GM18511 (cell line): ENCODE data around the gene LOXL3.
A peak's percentile ranks its signal among the peaks of the same experiment; 100 is the strongest.

Experiments used
- ATAC-seq: cut with Tn5 transposase; IDR thresholded peaks from one replicate; pipeline ENCODE4 v1.9.1; 2021; ENCODE audit warnings: mild to moderate bottlenecking, moderate library complexity; ENCODE audit not compliant: unreplicated experiment

Gene LOXL3, protein sequence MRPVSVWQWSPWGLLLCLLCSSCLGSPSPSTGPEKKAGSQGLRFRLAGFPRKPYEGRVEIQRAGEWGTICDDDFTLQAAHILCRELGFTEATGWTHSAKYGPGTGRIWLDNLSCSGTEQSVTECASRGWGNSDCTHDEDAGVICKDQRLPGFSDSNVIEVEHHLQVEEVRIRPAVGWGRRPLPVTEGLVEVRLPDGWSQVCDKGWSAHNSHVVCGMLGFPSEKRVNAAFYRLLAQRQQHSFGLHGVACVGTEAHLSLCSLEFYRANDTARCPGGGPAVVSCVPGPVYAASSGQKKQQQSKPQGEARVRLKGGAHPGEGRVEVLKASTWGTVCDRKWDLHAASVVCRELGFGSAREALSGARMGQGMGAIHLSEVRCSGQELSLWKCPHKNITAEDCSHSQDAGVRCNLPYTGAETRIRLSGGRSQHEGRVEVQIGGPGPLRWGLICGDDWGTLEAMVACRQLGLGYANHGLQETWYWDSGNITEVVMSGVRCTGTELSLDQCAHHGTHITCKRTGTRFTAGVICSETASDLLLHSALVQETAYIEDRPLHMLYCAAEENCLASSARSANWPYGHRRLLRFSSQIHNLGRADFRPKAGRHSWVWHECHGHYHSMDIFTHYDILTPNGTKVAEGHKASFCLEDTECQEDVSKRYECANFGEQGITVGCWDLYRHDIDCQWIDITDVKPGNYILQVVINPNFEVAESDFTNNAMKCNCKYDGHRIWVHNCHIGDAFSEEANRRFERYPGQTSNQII

DNA sequence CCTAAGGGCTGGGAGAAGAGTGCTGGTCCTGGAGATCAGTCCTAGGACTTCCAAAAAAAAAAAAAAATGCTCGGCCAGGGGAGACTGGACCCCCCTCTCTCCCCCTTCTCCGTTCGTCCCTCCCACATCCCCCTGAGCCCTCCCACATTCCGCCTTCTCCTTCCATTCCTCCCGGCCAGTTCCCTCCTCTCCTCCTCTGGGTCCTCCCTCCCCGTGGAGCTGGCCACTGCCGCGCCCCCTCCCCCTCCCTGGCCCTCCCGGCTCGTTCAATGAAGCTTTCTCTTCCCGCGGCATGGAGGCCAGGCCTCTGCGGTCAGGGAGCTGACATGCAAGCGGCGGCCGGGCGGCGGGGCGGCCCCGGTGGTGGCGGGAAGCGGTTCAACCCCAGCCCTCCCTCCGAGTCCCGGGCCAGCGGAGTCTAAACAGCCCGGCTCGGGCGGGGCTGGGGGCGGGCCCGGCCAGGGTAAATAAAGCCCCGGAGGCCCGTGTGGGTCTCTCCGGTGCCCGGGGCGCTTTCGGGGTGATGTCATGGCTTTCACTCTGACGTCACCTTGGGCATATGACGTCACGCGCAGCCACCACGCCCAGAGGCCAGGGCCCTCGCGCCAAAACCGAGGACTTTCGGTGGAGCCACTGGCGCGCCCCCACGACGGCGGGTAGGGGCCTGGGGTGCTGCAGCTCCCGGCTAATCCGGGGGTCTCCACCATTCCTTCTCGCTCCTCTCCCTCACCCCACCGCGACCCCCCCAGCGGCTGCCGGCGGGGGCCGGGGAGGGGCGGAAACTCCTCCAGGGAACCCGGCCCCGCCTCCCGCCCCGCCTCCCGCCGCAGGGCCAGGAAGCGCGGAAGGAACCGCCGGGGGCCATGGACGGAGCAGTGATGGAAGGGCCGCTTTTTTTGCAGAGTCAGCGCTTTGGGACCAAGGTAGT lies at the start of gene LOXL3, which contains the start of gene DOK1:
TSS of gene LOXL3 (minus strand) at position 51 of the 928 bp plus-strand sequence. CDS start 1,308 bp downstream, outside the sequence.
TSS of gene DOK1 (plus strand) at position 829 of the 928 bp plus-strand sequence. CDS start at position 864, 35 bp downstream.
- ATAC-seq, result peak; percentile 70

DNA sequence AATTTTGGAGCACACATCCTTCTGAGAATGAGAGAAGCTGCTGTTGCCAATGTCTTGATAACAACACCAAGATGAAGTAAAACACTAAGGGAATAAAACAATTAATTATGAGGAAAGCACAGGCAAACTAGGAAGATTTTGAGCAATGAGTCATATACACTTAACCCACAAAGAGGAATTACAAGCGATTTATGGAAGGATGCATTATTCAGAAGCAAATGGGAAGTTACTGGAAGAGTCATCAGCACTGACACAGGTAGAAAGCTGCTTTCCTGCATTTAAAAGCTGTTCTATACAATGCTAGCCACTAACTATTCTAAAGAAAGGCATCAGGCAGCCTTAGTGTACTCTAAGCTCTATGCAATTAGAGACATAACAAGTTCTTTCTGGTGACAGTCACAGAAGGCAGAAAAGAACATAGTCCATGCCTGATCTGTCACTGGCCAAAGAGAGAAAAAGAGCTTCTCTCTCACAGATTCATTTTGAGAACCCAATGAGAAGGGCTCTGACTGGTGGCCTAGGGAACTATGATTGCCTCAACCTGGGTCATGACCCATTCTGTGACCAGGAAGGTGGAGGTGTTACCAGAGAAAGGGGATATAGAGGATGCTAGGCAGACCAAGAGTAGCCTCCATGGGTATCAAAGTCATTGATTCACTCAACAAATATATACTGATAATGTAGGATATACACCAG lies 49.0 kb upstream of the LOXL3 start:
- no peak for ATAC-seq

DNA sequence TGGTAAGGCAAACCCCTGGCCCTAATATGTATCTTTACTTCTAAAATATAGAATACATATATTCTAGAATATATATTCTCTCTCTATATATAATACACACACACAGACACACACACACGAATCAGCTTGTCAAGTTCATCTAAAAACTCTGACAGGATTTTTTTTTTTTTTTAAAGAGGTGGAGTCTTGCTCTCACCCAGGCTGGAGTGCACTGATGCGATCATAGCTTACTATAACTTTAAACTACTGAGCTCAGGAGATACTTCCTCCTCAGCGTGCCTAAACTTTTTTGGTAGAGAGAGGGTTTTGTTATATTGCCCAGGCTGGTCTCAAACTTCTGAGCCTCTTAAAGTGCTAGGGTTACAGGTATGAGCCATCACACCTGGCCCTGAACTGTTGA lies 45.9 kb upstream of the LOXL3 start:
- no peak for ATAC-seq

DNA sequence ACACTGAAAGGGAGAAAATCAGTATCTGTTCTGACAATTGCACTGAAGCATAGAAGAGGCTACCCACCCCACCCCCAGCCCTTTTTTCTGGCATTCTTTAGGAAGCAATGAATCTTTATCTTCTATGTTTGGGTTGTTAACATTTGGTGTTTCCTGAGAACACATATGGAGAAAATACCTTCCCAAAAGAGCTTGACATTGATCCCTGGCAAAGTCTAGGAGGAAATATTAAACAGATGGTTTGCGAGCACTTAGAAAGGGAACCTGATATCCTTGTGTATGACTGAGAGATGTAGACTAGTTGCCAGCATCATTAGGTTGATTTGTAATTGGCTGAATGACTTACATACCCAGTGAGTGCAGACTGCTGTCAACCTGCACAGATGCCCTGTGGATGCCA lies 43.7 kb upstream of the LOXL3 start:
- no peak for ATAC-seq

DNA sequence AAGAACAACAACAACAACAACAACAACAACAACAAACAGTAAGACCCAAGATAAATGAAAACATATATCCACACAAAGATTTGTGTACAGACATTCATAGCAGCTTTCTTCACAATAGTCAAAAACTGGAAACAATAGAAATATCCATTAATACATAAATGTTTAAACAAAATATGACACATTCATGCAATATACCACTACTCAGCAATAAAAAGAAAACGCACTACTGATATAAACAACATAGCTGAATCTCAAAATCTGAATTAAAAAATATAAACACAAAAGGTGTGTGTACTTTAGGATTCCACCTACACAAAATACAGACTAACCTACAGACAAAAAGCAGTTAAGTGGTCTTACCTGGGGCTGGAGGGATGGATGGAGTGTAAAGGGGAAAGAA lies 42.8 kb upstream of the LOXL3 start:
- ATAC-seq, result no peak

DNA sequence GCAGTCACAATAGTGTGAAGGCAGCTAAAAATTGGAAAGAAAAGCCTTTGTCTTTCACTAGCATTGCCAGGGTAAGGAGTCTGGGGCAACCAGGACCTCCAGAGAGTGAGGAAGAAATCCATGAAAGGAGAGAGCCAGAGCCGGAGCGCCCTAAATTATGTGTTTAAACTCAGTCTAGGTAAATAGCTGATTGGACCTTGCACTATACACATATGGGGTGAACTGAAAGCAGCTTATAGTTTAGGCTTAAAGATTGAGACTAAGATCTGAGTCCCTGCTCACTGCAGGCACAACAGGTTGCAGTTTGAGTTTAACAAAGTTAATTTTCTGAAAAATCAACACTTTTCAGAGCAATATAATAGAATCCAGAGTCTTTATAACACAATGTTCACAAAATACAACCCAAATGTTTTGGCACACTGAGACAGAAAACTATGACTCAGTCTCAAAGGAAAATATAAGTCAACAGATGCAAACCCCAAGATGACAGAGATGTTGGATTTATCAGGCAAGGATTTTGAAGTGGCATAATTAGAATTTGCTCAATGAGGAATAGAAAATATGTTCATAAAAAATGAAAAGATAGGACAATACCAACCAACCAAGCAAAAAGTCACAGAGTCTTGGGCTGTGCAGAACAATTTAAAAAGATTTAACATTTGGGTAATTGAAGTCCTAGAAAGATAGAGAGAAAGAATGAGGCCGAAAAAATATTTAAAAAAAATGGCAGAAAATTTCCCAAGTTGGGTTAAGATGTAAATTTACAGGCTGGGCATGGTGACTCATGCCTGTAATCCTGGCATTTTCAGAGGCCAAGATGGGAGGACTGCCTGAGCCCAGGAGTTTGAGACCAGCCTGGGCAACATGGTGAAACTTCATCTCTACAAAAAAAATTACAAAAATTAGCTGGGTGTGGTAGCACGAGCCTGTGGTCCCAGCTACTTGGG lies 40.4 kb upstream of the LOXL3 start:
- ATAC-seq, result no peak

DNA sequence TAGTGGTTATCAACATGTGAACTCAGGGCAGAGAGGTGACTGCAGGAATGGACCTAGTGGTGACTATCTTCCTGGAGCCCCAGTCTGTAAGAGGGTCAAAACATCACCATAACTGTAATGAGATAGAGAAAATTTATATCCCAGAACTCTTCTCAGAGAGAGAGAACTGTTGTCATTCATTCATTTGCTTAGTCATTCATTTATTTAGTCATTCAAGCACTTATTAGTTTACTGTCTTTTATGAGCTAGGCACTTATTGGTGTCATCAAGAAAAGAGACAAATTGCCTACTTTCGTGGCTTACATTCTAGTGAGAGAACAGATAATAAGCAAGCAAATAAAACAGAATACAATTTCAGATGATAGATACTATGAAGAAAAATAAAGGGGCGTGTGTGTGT lies 34.9 kb upstream of the LOXL3 start:
- ATAC-seq, result no peak

DNA sequence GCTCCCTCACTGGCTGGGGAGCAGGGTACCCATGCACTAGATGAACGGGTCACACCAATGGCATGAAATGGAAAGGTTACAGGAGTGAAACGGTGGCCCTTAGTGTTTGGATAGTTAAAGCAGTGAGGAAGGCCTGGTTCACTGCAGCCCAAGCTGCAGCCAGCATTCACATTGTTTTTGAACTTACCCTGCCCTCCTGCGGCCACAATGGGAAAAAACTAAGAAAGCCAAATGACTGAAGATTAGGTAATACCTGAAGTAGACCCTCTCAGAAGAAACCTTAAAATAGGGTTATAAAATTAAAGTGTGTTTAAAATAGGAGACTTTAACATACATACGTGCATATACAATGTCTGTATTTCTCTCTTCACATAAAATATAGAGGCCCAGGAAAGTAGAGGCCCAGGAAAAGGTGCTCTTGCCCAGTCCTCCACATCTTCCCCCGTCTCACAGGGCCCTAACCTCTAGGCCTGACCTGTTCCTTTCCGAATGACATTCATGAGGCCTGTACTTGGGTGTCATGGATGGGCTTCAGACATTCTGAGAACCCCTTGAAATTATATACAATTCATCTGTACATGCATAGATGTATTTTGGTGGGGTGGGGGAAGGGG lies 34.0 kb upstream of the LOXL3 start:
- peak; percentile 79 for ATAC-seq

DNA sequence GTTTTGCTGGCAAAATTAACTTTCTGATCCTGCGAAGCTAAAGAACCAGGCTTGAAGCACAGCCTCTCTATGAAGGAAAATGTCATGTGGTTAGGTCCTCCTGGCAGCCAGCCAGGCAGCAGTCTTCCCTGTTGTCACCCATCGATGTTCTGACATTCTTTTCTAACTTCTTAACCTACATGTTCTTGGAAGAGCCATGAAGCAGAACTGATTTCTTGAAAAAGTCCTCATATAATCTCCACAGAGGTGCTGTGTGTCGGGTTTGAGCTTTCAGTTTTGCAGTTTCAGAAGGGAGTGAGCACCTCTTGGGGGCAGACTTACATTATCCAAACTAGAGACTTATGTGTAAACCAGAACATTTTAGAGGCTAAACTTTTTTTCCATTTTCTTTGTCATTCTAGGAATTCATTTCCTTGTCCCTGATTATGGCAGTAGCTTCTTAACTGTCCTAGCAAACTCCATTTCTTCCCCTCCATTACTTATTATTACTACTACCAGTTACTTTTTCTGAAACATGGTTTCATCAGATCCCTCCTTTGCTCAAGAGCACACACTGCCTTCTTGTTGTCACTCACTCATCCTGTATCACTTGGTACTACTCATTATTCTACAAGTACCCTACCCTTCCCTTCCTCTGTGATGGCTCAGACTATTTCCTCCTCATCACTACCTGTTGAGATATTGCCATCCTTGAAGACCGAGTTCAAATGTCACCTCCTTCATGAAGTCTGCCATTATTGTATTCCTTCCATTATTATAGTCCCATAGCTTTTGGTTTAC lies 31.9 kb upstream of the LOXL3 start:
- no peak for ATAC-seq

DNA sequence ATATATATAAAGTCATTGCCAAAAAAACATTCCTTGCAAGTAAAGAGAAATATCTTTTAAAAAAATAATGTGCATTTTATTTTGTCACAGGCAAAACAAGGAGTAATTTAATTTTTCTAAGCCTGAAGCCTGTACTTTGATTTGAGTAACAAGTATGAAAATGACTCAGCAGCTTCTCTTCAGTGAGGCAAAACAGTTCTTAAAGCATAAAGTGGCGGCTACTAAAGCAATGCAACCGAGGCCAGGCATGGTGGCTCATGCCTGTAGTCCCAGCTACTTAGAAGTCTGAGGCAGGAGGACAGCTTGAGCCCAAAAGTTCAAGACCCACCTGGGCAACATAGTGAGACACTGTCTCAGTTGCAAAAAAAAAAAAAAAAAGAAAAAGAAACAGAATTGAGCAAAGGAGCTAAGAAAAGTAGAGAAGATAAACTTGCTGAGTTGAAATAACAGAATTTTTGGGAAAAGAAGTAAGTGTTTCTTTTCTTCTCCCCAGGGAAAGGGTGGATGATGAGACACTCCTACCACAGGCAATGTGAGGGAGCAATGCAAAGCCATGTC lies 30.4 kb upstream of the LOXL3 start:
- ATAC-seq, result peak; percentile 65

DNA sequence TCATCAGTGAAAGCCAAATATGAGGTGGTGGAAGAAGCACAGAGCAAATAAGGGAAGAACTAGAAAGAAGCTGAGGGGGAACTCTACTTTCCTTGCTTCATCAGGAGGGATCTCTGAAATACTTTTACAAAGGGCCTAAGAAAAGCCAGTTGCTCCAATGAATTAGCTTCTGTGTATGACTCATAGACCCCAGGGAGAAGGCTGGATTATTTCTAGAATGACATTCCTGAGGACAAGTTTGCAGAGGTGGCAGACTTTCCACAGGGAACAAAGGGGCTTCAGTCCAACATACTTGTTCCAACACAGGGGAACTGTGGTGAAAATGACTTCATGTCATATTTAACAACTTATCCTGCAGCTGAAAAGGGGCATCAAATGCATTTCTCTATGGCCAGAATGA lies 29.8 kb upstream of the LOXL3 start:
- no peak for ATAC-seq

DNA sequence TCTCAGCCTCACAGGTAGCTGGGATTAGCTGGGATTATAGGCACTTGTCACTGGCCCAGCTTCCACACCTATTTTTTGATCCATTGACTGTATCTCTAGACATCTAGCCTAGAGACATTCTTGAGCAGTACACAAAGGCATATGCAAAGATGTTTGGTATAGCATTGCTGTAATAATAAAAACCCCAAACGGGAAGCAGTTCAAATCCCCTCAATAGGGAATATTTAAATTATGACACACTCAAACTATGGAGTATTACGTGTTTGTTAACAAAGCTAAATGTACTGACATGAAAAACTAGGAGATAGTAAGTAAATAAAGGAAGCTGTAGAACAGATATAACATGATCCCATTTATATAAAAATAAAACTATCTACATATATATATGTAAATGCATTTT lies 28.4 kb upstream of the LOXL3 start:
- no peak for ATAC-seq

DNA sequence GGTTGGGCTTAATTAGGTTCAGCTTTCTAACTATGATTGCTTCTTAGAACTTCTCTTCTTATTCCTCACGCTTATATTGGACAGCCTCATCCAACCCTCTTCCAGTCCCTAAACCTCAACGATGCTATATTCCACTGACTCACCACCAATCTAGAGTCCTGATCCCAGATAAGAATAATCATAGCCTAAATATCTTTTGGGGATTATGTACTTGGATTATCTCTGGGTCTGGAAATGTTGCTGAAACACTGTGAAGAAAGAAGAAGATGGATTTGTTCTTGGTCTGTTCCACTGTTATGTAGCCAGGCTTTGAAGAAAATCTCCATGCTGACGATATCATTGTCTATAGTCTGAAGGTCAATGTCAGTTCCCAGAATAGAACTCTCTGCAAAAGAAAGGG lies 27.7 kb upstream of the LOXL3 start:
- ATAC-seq, result no peak

DNA sequence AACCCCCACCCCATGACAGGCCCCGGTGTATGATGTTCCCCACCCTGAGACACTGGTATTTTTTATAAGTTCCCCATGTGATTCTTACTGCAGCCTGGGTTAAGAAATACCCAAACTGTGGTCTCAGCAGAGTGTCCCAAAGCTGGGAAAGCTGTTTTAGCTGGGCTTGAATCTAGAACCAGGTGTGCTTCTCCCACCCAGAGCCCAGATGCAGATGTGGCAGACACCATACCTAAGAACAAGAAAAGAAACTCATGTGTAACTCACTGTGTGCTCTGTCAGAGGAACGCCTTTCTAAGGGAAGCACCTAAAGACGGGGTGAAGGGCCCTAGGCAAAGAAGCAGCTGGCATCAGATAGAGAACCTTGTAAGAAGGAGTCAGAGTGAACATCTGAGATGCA lies 24.7 kb upstream of the LOXL3 start:
- peak; percentile 39 for ATAC-seq

DNA sequence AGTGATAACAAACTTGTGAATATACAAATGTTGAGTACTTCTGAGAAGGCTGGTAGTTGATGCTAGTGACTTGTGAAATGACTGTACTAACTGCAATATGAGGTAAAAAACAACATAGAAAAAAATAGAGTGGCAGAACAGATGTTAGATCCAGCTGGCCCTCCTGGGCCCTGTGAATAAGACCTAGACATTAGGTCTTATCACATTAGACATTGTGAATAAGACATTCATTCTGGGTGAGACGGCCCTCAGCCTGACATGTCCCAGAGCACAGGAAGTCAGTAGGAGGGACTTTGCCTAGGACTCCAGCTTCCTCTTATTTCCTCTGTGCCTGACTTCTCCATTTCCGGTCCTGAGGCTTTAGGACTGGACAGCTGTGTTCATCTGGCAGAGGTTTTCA lies 23.7 kb upstream of the LOXL3 start:
- ATAC-seq, result peak; percentile 49

DNA sequence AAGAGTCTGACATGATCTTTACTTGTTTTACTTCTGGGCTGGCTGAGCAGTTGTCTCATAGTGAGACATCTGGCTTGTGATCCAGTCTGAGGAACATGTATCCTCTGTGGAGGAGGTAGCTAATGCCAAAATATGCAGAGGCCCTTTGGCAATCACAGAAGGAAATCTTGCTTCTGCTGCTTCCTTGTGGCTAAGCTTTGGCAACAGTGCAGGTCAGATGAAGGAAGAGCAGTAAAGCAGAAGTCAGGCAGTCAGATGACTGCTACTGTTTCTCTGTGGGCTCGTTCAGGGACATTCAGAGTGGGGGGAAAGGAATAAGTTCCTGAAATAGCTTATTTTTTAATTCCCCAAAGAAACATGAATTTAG lies 23.1 kb upstream of the LOXL3 start:
- ATAC-seq, result peak; percentile 23

DNA sequence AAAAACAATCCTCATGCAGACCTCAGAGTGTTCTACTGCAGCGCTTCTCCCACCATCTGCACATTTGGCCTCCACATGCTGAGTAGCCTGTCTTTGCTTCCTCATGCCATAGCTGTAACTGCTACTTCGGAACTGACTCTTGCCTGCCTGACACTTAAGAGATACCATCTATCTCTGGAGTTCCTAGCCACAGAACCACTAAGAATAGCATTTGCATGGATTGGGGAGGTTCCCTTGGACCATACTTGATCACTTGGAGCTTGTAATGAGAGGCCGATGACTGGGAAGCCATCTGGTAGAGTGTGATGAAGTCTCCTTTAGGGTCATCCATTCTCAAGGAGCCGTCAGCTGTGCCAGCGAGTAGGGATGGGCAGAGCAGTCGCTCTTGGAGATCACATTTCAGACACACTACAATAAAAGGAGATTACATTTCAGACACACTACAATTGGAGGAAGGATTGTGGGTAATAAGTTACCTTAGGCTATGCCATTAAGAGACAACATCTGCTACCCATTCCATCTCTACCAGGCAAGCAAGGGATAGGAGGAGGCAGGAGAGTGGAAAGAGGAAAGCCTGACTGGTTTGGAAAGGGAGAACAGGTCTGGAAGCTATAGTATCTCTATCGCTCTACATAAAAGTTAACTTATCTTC lies 22.6 kb upstream of the LOXL3 start:
- no peak for ATAC-seq
